ENCODE results near the gene ORC4. TPM values are rescaled to one million over a fixed set of nuclear protein-coding genes. Genes with fewer than 3 reads are reported as not detected.

ORC4 gene
- total RNA-seq, 1 experiment from 2014 or later: 72.9 TPM

DNA sequence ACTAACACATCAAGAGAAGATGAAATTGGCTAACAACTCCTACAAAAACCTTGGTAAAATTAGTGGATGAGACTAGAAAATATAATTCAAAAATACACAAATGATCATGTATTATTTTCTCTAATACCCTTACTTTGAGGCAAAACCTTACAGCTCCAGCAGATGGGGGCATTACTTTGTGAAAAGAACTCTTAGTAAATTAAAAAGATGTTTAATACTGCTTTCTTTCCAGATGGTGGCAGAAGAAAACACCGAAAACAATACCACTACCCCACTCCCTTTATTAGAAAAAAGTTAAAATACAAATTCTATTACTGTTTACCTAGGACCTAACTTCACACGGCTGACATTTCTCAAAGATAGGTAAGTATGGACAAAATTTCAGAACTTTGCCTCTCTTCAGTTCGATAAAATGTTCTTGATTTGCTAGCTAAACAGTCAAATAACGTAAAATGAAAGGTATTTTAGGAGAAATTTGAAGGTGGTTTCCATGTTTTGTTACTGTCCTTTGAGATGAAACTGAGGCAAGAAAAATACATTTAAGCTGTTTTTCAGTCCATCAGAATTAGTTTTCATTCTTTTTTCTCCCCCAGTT, 30.6 kb downstream of the ORC4 start:
- Histone ChIP-seq H3K27me3 (ENCODE audit: insufficient read depth, low read length) (no peaks in the 10 kb centered on the region), H2BK120ac (ENCODE audit: low read depth, low read length, poor library complexity, severe bottlenecking) (no peak overlapping the region), H3K23ac (ENCODE audit: insufficient read length, low read depth, low read length) (no peak overlapping the region), H4K91ac (ENCODE audit: insufficient read length, low read depth, low read length) (no peak overlapping the region), H3K4ac (ENCODE audit: low read depth, low read length) (no peak overlapping the region), H4K20me1 (ENCODE audit: control insufficient read depth, insufficient read depth, insufficient read length) (no peaks in the 10 kb centered on the region), H3K79me2 (ENCODE audit: insufficient read depth, low read length) (peaks cover 13% of the 10 kb centered on the region; the same call in 1 of the 2 replicates), H3K18ac (ENCODE audit: insufficient read length, low read depth, low read length) (no peak overlapping the region), H2BK20ac (ENCODE audit: low read depth, low read length, poor library complexity, severe bottlenecking) (no peak overlapping the region), H2BK15ac (ENCODE audit: low read depth, low read length) (no peak overlapping the region), H3K9me3 (ENCODE audit: control insufficient read depth, low read depth, low read length) (no peaks in the 10 kb centered on the region), H3K4me1 (ENCODE audit: insufficient read depth, low read length) (no peaks in the 10 kb centered on the region), H3K9ac (ENCODE audit: extremely low read depth, insufficient read length, low read length) (no peak overlapping the region), H2AK5ac (ENCODE audit: insufficient read length, low read length) (no peak overlapping the region), H4K8ac (replicated peaks; ENCODE audit: insufficient read length, low read depth, low read length) (no peak overlapping the region), H3K27ac (ENCODE audit: insufficient read length, low read depth, low read length) (no peak overlapping the region), H3T11ph (ENCODE audit: low read length) (no peak overlapping the region), H4K5ac (ENCODE audit: insufficient read length, low read depth, low read length) (no peak overlapping the region), H3K14ac (ENCODE audit: insufficient read depth, low read length) (no peak overlapping the region), H3K23me2 (ENCODE audit: insufficient read length, low read depth, low read length, poor library complexity, severe bottlenecking) (no peaks in the 10 kb centered on the region), H3K56ac (ENCODE audit: insufficient read length, low read depth, low read length) (no peak overlapping the region), H2BK5ac (ENCODE audit: insufficient read length, low read length) (no peak overlapping the region), H3K79me1 (ENCODE audit: insufficient read depth, low read depth, low read length, poor library complexity, severe bottlenecking) (peaks cover 3% of the 10 kb centered on the region), H2AFZ (ENCODE audit: low read length) (no peak overlapping the region), H3K4me2 (ENCODE audit: insufficient read depth, insufficient read length, low read length) (no peak overlapping the region), H2BK12ac (ENCODE audit: insufficient read length, low read depth, low read length) (no peak overlapping the region)
- peak overlapping the region in 2 of 3 experiments; percentile 65 to 87; a peak in 4 of 7 replicates for H3K27ac Mint-ChIP-seq
- no CpG with 5 or more reads among the region's 4 CpGs for WGBS (ENCODE audit: extremely low coverage, insufficient read length, low lambda C conversion rate)
- TF ChIP-seq, protein P1, sequence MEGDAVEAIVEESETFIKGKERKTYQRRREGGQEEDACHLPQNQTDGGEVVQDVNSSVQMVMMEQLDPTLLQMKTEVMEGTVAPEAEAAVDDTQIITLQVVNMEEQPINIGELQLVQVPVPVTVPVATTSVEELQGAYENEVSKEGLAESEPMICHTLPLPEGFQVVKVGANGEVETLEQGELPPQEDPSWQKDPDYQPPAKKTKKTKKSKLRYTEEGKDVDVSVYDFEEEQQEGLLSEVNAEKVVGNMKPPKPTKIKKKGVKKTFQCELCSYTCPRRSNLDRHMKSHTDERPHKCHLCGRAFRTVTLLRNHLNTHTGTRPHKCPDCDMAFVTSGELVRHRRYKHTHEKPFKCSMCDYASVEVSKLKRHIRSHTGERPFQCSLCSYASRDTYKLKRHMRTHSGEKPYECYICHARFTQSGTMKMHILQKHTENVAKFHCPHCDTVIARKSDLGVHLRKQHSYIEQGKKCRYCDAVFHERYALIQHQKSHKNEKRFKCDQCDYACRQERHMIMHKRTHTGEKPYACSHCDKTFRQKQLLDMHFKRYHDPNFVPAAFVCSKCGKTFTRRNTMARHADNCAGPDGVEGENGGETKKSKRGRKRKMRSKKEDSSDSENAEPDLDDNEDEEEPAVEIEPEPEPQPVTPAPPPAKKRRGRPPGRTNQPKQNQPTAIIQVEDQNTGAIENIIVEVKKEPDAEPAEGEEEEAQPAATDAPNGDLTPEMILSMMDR (conservative IDR thresholded peaks at IDR 0.05): peak; percentile 68
- H3K9me3 Mint-ChIP-seq: peaks cover 0 to 4% of the 10 kb centered on the region in 2 experiments; a peak in 1 of 5 replicates
- no peaks in the 10 kb centered on the region for H3K27me3 Mint-ChIP-seq (ENCODE audit: low read depth)
- DNase-seq: no peak
- peaks cover under 1 to 7% (median 6%) of the 10 kb centered on the region in 3 experiments; a peak in 6 of 7 replicates for H3K36me3 Mint-ChIP-seq (ENCODE audit: insufficient read depth in 1 of 3, low read depth in 3 of 3)
- peaks cover 16 to 17% of the 10 kb centered on the region in 2 experiments for H3K4me1 Mint-ChIP-seq
- H3K4me3 Mint-ChIP-seq: no peak overlapping the region
